ENCODE data around the gene NUTM1. TPM values are rescaled to one million over a fixed set of nuclear protein-coding genes. Genes with fewer than 3 reads are reported as not detected.

The NUTM1 gene
- polyA plus RNA-seq, 2 of the 4 experiments (the other 2 are of a cell fraction): not detected

GRCh38 chr15:34367101-34368081 lies 24.3 kb downstream of the NUTM1 start, which contains the start of gene LPCAT4 (continued):
- TF ChIP-seq SMC3 (IDR thresholded peaks at IDR 0.05) (peak; percentile 96), HDAC2 (IDR thresholded peaks at IDR 0.05) (no peak), EHF (CRISPR knock-in tag; IDR thresholded peaks at IDR 0.05) (no peak), KDM1A (IDR thresholded peaks at IDR 0.05; ENCODE audit: low read depth) (no peak), MAX (IDR thresholded peaks at IDR 0.05) (peak; percentile 91), JUNB (IDR thresholded peaks at IDR 0.05) (no peak), POLR2AphosphoS2 (conservative IDR thresholded peaks at IDR 0.05; ENCODE audit: low read length) (no peak), CTCF (IDR thresholded peaks at IDR 0.05) (peak; percentile 99), HOXB13 (CRISPR knock-in tag; IDR thresholded peaks at IDR 0.05; ENCODE audit: low read depth) (0 out of 2 replicates have a peak, but pooled peaks have one; percentile 25), HEYL (CRISPR knock-in tag; IDR thresholded peaks at IDR 0.05) (no peak), HMGXB4 (CRISPR knock-in tag; IDR thresholded peaks at IDR 0.05; ENCODE audit: borderline replicate concordance) (peak; percentile 93), ESRRA (IDR thresholded peaks at IDR 0.05; ENCODE audit: borderline replicate concordance, low read length) (no peak), E2F6 (IDR thresholded peaks at IDR 0.05; ENCODE audit: borderline replicate concordance, low read depth) (peak; percentile 73), HES2 (IDR thresholded peaks at IDR 0.05) (no peak), GATA3 (IDR thresholded peaks at IDR 0.05; ENCODE audit: borderline replicate concordance) (no peak; the same call in 1 of the 2 replicates), TFCP2L1 (CRISPR knock-in tag; IDR thresholded peaks at IDR 0.05) (peak; percentile 71; the same call in 1 of the 2 replicates), ATOH8 (CRISPR knock-in tag; IDR thresholded peaks at IDR 0.05; ENCODE audit: low read depth) (no peak), FOSL2 (IDR thresholded peaks at IDR 0.05) (no peak), FOSL2 (CRISPR knock-in tag; IDR thresholded peaks at IDR 0.05) (no peak), FOXS1 (CRISPR knock-in tag; IDR thresholded peaks at IDR 0.05) (no peak), BCL3 (IDR thresholded peaks at IDR 0.05) (no peak; the same call in 2 of the 3 replicates), MAFK (IDR thresholded peaks at IDR 0.05; ENCODE audit: partially characterized antibody) (no peak), TP53 (CRISPR knock-in tag; IDR thresholded peaks at IDR 0.05) (no peak), FOSB (CRISPR knock-in tag; IDR thresholded peaks at IDR 0.05) (no peak), BHLHE40 (IDR thresholded peaks at IDR 0.05; ENCODE audit: low read depth, low read length) (no peak), RFX5 (IDR thresholded peaks at IDR 0.05) (0 out of 2 replicates have a peak, but pooled peaks have one; percentile 38), RARB (CRISPR knock-in tag; IDR thresholded peaks at IDR 0.05) (no peak), CEBPB (IDR thresholded peaks at IDR 0.05) (no peak), CBX8 (IDR thresholded peaks at IDR 0.05) (no peak), NFE2L2 (conservative IDR thresholded peaks at IDR 0.05; ENCODE audit: low read length) (no peak), ZSCAN20 (CRISPR knock-in tag; IDR thresholded peaks at IDR 0.05) (no peak), NR3C1 (IDR thresholded peaks at IDR 0.05) (no peak), CBX2 (IDR thresholded peaks at IDR 0.05; ENCODE audit: borderline replicate concordance, low read depth) (no peak), MYC (IDR thresholded peaks at IDR 0.05; ENCODE audit: borderline replicate concordance, low read length) (peak; percentile 76; the same call in 1 of the 2 replicates), RAD21 (conservative IDR thresholded peaks at IDR 0.05 in 1 of 2, IDR thresholded peaks at IDR 0.05 in 1 of 2) (peak; percentile 75 to 93), NPAS2 (CRISPR knock-in tag; IDR thresholded peaks at IDR 0.05; ENCODE audit: borderline replicate concordance) (0 out of 2 replicates have a peak, but pooled peaks have one; percentile 21), CHD2 (IDR thresholded peaks at IDR 0.05; ENCODE audit: low read length, partially characterized antibody) (no peak)
